Peyer's patch (tissue), 4 donors: ENCODE measurements around the gene GSAP.

Experiments used
- CTCF ChIP-seq, 6 experiments: fragments of 450-650 bp in 4 of 6; fragments of 200-600 bp in 2 of 6; sonication (generic) in 1 of 6; IDR thresholded peaks; one replicate each; pipeline ENCODE4 v1.5.1; 2017 to 2019; ENCODE audit warnings: antibody characterized with exemption in 6 of 6, mild to moderate bottlenecking in 3 of 6, moderate library complexity in 1 of 6
- POLR2A ChIP-seq, 2 donors: fragments of 450-650 bp; IDR thresholded peaks; one replicate each; pipeline ENCODE4 v1.5.1; 2017; ENCODE audit warnings: antibody characterized with exemption in 2 of 2, mild to moderate bottlenecking in 2 of 2, moderate library complexity in 2 of 2

GRCh38 chr7:77370606-77371005 lies 45.5 kb downstream of the GSAP start:
- TF ChIP-seq CTCF (IDR thresholded peaks at IDR 0.05) (no peak), POLR2A (IDR thresholded peaks at IDR 0.05) (no peak)
